K562 (cell line): ENCODE results near the gene ALCAM. TPM values are rescaled to one million over a fixed set of nuclear protein-coding genes. Genes with fewer than 3 reads are reported as not detected.

Experiments used
- ATAC-seq: fragments of 200-7000 bp; cut with Tn5 transposase; 3 replicates; pipeline ENCODE4 v1.9.1; 2020; ENCODE audit warnings: moderate library complexity
- BruUV-seq: library from RNA; stranded (reverse); fragments of 400-500 nt; replicated peaks from 2 replicates; lab custom pipeline; 2021; lab: Mats Ljungman, UMichigan
- CTCF ChIA-PET: fragments of 300-600 bp; formaldehyde crosslinking; extraction: SDS; loops from one replicate; lab custom pipeline; 2021; ENCODE audit warnings: low intra/inter-chr PET ratio; lab: Yijun Ruan, JAX
- POLR2A ChIA-PET: fragments of 300-600, 350-650 bp; sonication (Branson Sonifier 250); formaldehyde crosslinking; extraction: SDS; loops from one replicate; lab custom pipeline; 2021; ENCODE audit warnings: antibody characterized with exemption, inconsistent platforms; lab: Yijun Ruan, JAX
- DNase-seq, 4 experiments: peaks; one replicate each; pipeline versions ENCODE4 v3.0.0 to v3.0.0-alpha.2; 2011 to 2018; ENCODE audit warnings: low spot score in 3 of 4, mixed read lengths in 3 of 4; ENCODE audit errors: extremely low read depth in 1 of 4
- FAIRE-seq: peaks from 2 replicates; lab custom pipeline; 2011; peaks lifted over from hg19 to GRCh38; lab: Jason Lieb, UNC
- H2AFZ ChIP-seq: 2 replicates; pipeline ENCODE4 v1.6.0; 2011; ENCODE audit warnings: low read depth, low read length, control low read depth, inconsistent platforms
- H3K27ac ChIP-seq: fragments of 200-600 bp; 3 replicates; pipeline ENCODE4 v1.8.0; 2011; ENCODE audit warnings: low read depth, mild to moderate bottlenecking, control low read depth, inconsistent platforms, low read length, moderate library complexity, mixed read lengths; ENCODE audit errors: extremely low read depth
- H3K27me3 ChIP-seq, 2 experiments: fragments of 300-600 bp in 1 of 2; 2 replicates in 1 of 2; 3 replicates in 1 of 2; pipeline versions ENCODE4 v1.6.0 to v1.8.0; 2011; ENCODE audit warnings: inconsistent platforms in 2 of 2, low read length in 2 of 2, mild to moderate bottlenecking in 1 of 2, mixed read lengths in 1 of 2, moderate library complexity in 1 of 2; ENCODE audit not compliant: control insufficient read depth in 2 of 2, insufficient read depth in 2 of 2
- H3K36me3 ChIP-seq: fragments of 300-600 bp; 3 replicates; pipeline ENCODE4 v1.8.0; 2011; ENCODE audit warnings: mild to moderate bottlenecking, low read length, inconsistent platforms; ENCODE audit not compliant: control insufficient read depth, insufficient read depth
- H3K4me1 ChIP-seq, 2 experiments: fragments of 200-600 bp in 1 of 2; replicated peaks in 1 of 2; 2 replicates in 1 of 2; 3 replicates in 1 of 2; pipeline versions ENCODE4 v1.5.1 to v1.8.0; 2011; ENCODE audit warnings: inconsistent platforms in 2 of 2, low read length in 2 of 2, mild to moderate bottlenecking in 1 of 2, mixed read lengths in 1 of 2, moderate library complexity in 1 of 2; ENCODE audit not compliant: control insufficient read depth in 2 of 2, insufficient read depth in 2 of 2
- H3K4me2 ChIP-seq: 2 replicates; pipeline ENCODE4 v1.6.1; 2011; ENCODE audit warnings: low read length, control low read depth, inconsistent platforms, mixed read lengths; ENCODE audit not compliant: insufficient read depth
- H3K4me3 ChIP-seq: fragments of 200-600 bp; sonication (generic), shearing (Covaris generic); 2 replicates; pipeline ENCODE4 v1.5.1; 2016; ENCODE audit warnings: control low read depth, inconsistent platforms
- H3K79me2 ChIP-seq: fragments of 200-600 bp; 3 replicates; pipeline ENCODE4 v1.8.0; 2011; ENCODE audit warnings: low read length, inconsistent platforms; ENCODE audit not compliant: control insufficient read depth, insufficient read depth
- H3K9ac ChIP-seq, 2 experiments: 2 replicates each; pipeline versions ENCODE4 v1.6.0 to v1.6.1; 2011; ENCODE audit warnings: low read depth in 2 of 2, low read length in 2 of 2, control low read depth in 1 of 2, inconsistent platforms in 1 of 2, mild to moderate bottlenecking in 1 of 2, mixed read lengths in 1 of 2; ENCODE audit not compliant: insufficient read depth in 1 of 2
- H3K9me1 ChIP-seq: one replicate; pipeline ENCODE4 v1.6.0; 2011; ENCODE audit warnings: inconsistent platforms, mild to moderate bottlenecking, low read length, moderate library complexity; ENCODE audit not compliant: control insufficient read depth, insufficient read depth
- H3K9me3 ChIP-seq: replicated peaks from 2 replicates; pipeline ENCODE4 v1.5.1; 2011; ENCODE audit warnings: low read depth, low read length, inconsistent platforms; ENCODE audit not compliant: control insufficient read depth, insufficient read depth
- H4K20me1 ChIP-seq: replicated peaks from 2 replicates; pipeline ENCODE4 v1.6.1; 2011; ENCODE audit warnings: low read length, inconsistent platforms, mixed read lengths; ENCODE audit not compliant: control insufficient read depth, insufficient read depth
- ARID3A ChIP-seq: IDR thresholded peaks from 2 replicates; pipeline ENCODE4 v1.6.1; 2012; ENCODE audit warnings: low read depth, low read length, improper control_type of control experiment, borderline replicate concordance
- ELF2 ChIP-seq: fragments of 250-450 bp; sonication (Bioruptor Pico); IDR thresholded peaks from 2 replicates; pipeline ENCODE4 v1.5.0; 2021; ENCODE audit warnings: mild to moderate bottlenecking
- HDAC3 ChIP-seq: fragments of 450-650 bp; IDR thresholded peaks from 2 replicates; pipeline ENCODE4 v1.6.1; 2018; ENCODE audit warnings: borderline replicate concordance, mild to moderate bottlenecking, moderate library complexity; ENCODE audit not compliant: partially characterized antibody
- KDM2B ChIP-seq: fragments of 250-450 bp; sonication (Bioruptor Pico); IDR thresholded peaks from 2 replicates; pipeline ENCODE4 v1.8.0; 2021; ENCODE audit warnings: mild to moderate bottlenecking, moderate library complexity
- KLF13 ChIP-seq: fragments of 450-650 bp; IDR thresholded peaks from 2 replicates; pipeline ENCODE4 v1.6.1; 2016; ENCODE audit warnings: missing genetic modification characterization, low read depth, mild to moderate bottlenecking, missing compliant biosample characterization, moderate library complexity, borderline replicate concordance
- RBBP5 ChIP-seq: fragments of 200-600 bp; sonication (generic); IDR thresholded peaks from 2 replicates; pipeline ENCODE4 v1.6.1; 2012; ENCODE audit warnings: borderline replicate concordance, mild to moderate bottlenecking, low read length, control low read depth, inconsistent platforms; ENCODE audit not compliant: insufficient read depth, poor library complexity, severe bottlenecking
- TOE1 ChIP-seq, 2 experiments: fragments of 450-650 bp in 1 of 2; sonication (generic) in 1 of 2; formaldehyde crosslinking in 1 of 2; IDR thresholded peaks; 2 replicates each; pipeline versions ENCODE4 v1.7.1 to v1.8.0; 2016 to 2022; ENCODE audit warnings: borderline replicate concordance in 2 of 2, mild to moderate bottlenecking in 2 of 2, antibody characterized with exemption in 1 of 2, inconsistent platforms in 1 of 2, low read depth in 1 of 2, missing genetic modification reagents in 1 of 2, moderate library complexity in 1 of 2
- ZFP30 ChIP-seq: fragments of 250-450 bp; sonication (Bioruptor Pico); IDR thresholded peaks from 2 replicates; pipeline ENCODE4 v1.8.0; 2022; ENCODE audit warnings: moderate library complexity, mild to moderate bottlenecking, inconsistent platforms, borderline replicate concordance
- ZNF561 ChIP-seq: fragments of 450-650 bp; formaldehyde crosslinking; conservative IDR thresholded peaks from 2 replicates; pipeline ENCODE4 v1.4.0; 2020; ENCODE audit warnings: mild to moderate bottlenecking, moderate library complexity
- WGBS: fragments of 100-300 bp; shearing (Covaris generic); methylation state at CpG from one replicate; pipeline ENCODE4 v1.1.6; 2016; ENCODE audit warnings: low coverage, mixed read lengths; ENCODE audit not compliant: insufficient coverage; ENCODE audit errors: missing lambda C conversion rate; 5-methylcytosine and 5-hydroxymethylcytosine counted together
- in situ Hi-C: fragments of 300-500 bp; cut with MboI; formaldehyde crosslinking; loops from 4 replicates; pipeline ENCODE4 v1.15.0; 2018; ENCODE audit warnings: inconsistent platforms, mixed read lengths
- intact Hi-C: fragments of 100-400 bp; cut with micrococcal nuclease; formaldehyde crosslinking; loops from 2 replicates; pipeline ENCODE4 v1.14.2; 2022
- polyA plus RNA-seq, 8 experiments: library from polyadenylated mRNA; depleted of rRNA in 4 of 8; stranded (reverse) in 5 of 8; unstranded in 3 of 8; fragments of >200 nt; fragmentation: Nextera tagmentation in 2 of 8; fragmentation: Illumina TruSeq in 1 of 8; extraction: Ambion mirVana in 2 of 8; extraction: Trizol in 1 of 8; gene quantifications; 2 replicates each; pipeline versions ENCODE4 v1.2.1 to v1.2.3, GENCODE V29; 2011 to 2014; ENCODE audit warnings: inconsistent platforms in 1 of 8, missing spikeins in 1 of 8
- total RNA-seq, 7 experiments: library from RNA; depleted of rRNA in 6 of 7; stranded (reverse); fragments of >200 nt in 6 of 7; fragmentation: Illumina TruSeq in 2 of 7; extraction: Trizol in 2 of 7; gene quantifications; 2 replicates each; pipeline versions ENCODE4 v1.2.1 to v1.2.3, GENCODE V29; 2011 to 2021; ENCODE audit warnings: low replicate concordance in 1 of 7

ALCAM gene
- total and polyA plus RNA-seq, 9 of the 15 experiments (the other 6 are each of a cell fraction or from before 2014, with no cell fraction given) = 0.03 to 0.98 (median 0.14) TPM; not detected in 1

- TF ChIP-seq KDM2B (no peak), TOE1 (IDR thresholded peaks at IDR 0.05; ENCODE audit: borderline replicate concordance) (no peak), TOE1 (CRISPR knock-in tag; IDR thresholded peaks at IDR 0.05; ENCODE audit: borderline replicate concordance, low read depth) (no peak)
Measured at GRCh38 chr3:105332961-105333360, 33.7 kb upstream of the ALCAM start (continued).

- H3K4me2 ChIP-seq = no peak overlapping the region
- H3K4me1 ChIP-seq = no peaks in the 10 kb centered on the region
- H3K4me3 ChIP-seq = no peak overlapping the region
- no peaks in the 10 kb centered on the region for H3K9me3 ChIP-seq
- ATAC-seq (no peak), FAIRE-seq (no peak), DNase-seq (no peak)
- CTCF ChIA-PET = no interaction called here
- no peaks in the 10 kb centered on the region for H3K27me3 ChIP-seq
- WGBS = 0% methylated on average over 1 of the region's 1 CpG
- POLR2A ChIA-PET = no interaction called here
- no peaks in the 10 kb centered on the region for H3K36me3 ChIP-seq
- no TSS peak for BruUV-seq
- H3K27ac ChIP-seq = no peak overlapping the region
- TF ChIP-seq HDAC3 (no peak), RBBP5 (no peak), ELF2 (CRISPR knock-in tag) (no peak), KLF13 (tag) (no peak), ARID3A (no peak), ZNF561 (no peak), ZFP30 (no peak)
- no peaks in the 10 kb centered on the region for H3K79me2 ChIP-seq
- no peaks in the 10 kb centered on the region for H4K20me1 ChIP-seq
- no peak overlapping the region for H2AFZ ChIP-seq
- intact Hi-C loops (no loop called here), in situ Hi-C loops (no loop called here)
- no peak overlapping the region for H3K9ac ChIP-seq
- no peaks in the 10 kb centered on the region for H3K9me1 ChIP-seq
Measured at GRCh38 chr3:105334138-105334882, 32.4 kb upstream of the ALCAM start.
